ENCODE results near the gene SELE.

SELE gene

DNA sequence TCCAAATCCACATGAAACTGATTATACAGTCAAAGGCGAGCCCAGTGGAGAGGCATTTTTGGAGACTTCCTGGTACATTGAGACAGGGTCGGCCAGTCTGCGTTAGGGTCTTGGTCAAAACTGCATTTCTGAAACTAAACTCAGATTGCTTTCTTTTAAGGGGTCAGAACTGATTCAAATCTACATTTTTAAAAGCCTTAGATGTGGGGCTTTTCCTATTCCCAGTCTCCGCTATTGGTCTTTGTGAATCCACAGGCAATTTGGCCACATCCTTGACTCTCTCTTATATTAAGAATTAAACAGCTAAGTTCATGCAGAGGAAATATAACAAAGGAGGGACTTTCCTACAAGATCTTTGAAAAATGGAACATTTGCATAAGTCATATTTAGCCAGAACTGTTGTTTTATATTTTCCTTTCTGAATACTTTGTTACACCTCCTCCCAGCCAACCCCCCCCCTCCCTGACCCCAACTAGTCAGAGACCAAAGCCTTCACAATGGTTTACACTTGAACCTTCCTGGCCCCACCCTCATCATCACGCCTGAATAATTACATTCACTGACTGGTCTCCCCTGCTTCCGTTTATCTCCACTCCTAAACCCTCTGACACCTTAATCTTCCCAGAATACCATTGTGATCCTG is 53.4 kb downstream of the SELE start:
- DNase-seq, result peak; percentile 69

GRCh38 chr1:169679692-169680091 is 54.2 kb downstream of the SELE start:
- no peak for DNase-seq

DNA sequence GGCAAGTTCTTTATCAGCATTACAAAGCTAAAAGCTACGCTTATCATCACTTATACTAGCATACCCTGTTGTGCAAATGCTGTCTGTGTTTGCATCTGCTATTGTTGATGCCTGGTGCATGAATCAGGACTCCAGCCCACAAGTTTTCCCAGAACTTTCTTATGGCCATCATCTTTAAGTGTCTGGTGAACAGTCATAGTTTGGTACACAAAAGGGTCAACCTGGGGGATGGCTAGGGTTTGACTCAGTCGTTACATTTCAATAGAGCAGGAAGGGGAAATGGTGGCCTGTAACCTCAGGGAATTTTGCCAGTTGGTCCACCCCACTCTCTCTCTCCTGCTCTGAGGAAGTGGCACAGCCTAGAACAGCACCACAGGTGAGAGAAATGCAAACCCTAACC is 57.9 kb downstream of the SELE start:
- DNase-seq, result no peak

Measured in stimulated activated CD4-positive, alpha-beta T cell treated with anti-CD3 and anti-CD28 coated beads, Interleukin-1b, Interleukin-23, amount 100 ng/mL, for 48 hours (primary cell).